HG03175 (cell line): ENCODE data around the gene ELFN2.

Source experiments
- ATAC-seq: cut with Tn5 transposase; IDR thresholded peaks from one replicate; pipeline ENCODE4 v1.9.1; 2021; ENCODE audit warnings: mild to moderate bottlenecking, moderate library complexity; ENCODE audit not compliant: unreplicated experiment

The ELFN2 gene

GRCh38 chr22:37456346-37456745 lies 29.1 kb upstream of the ELFN2 start:
- ATAC-seq, result no peak

GRCh38 chr22:37455896-37456295 lies 28.6 kb upstream of the ELFN2 start:
- ATAC-seq, result no peak

- ATAC-seq, result no peak
Measured at GRCh38 chr22:37454857-37455686, 27.8 kb upstream of the ELFN2 start.

GRCh38 chr22:37453696-37454095 lies 26.4 kb upstream of the ELFN2 start:
- ATAC-seq, result no peak

GRCh38 chr22:37451218-37451617 lies 23.9 kb upstream of the ELFN2 start:
- no peak for ATAC-seq

- ATAC-seq, result no peak
Measured at GRCh38 chr22:37449331-37450001, 22.2 kb upstream of the ELFN2 start.

GRCh38 chr22:37448516-37449127 lies 21.3 kb upstream of the ELFN2 start:
- ATAC-seq, result no peak

- ATAC-seq, result no peak
Measured at GRCh38 chr22:37445501-37445900, 18.2 kb upstream of the ELFN2 start.

- no peak for ATAC-seq
Measured at GRCh38 chr22:37443977-37444376, 16.7 kb upstream of the ELFN2 start.

- ATAC-seq, result no peak
Measured at GRCh38 chr22:37443086-37443485, 15.8 kb upstream of the ELFN2 start.

- ATAC-seq, result no peak
Measured at GRCh38 chr22:37442537-37442936, 15.3 kb upstream of the ELFN2 start.

- no peak for ATAC-seq
Measured at GRCh38 chr22:37442135-37442534, 14.9 kb upstream of the ELFN2 start.

- no peak for ATAC-seq
Measured at GRCh38 chr22:37440875-37441274, 13.6 kb upstream of the ELFN2 start.

GRCh38 chr22:37439347-37439746 lies 12.1 kb upstream of the ELFN2 start:
- ATAC-seq, result no peak

- ATAC-seq, result no peak
Measured at GRCh38 chr22:37435970-37436603, 8.8 kb upstream of the ELFN2 start.

- ATAC-seq, result no peak
Measured at GRCh38 chr22:37433786-37434185, 6.5 kb upstream of the ELFN2 start.

- ATAC-seq, result no peak
Measured at GRCh38 chr22:37432708-37433054, 5.4 kb upstream of the ELFN2 start.

GRCh38 chr22:37431801-37432707 lies 4.8 kb upstream of the ELFN2 start:
- ATAC-seq, result no peak

GRCh38 chr22:37431366-37431765 lies 4.1 kb upstream of the ELFN2 start:
- ATAC-seq, result no peak

GRCh38 chr22:37430941-37431340 lies 3.7 kb upstream of the ELFN2 start:
- ATAC-seq, result no peak
